Hepatocyte (in vitro differentiated cells): ENCODE measurements around the gene IQCB1. TPM values are rescaled to one million over a fixed set of nuclear protein-coding genes. Genes with fewer than 3 reads are reported as not detected.

Source experiments
- DNase-seq: peaks from one replicate; pipeline ENCODE4 v3.0.0-alpha.2; 2016; ENCODE audit warnings: low spot score
- H2AFZ ChIP-seq: fragments of 200-600 bp; sonication (generic); 2 replicates; pipeline ENCODE4 v1.6.0; 2016; ENCODE audit warnings: antibody characterized with exemption, mild to moderate bottlenecking
- H3K27ac ChIP-seq: fragments of 200-600 bp; sonication (generic); 2 replicates; pipeline ENCODE4 v1.5.1; 2016; ENCODE audit warnings: mild to moderate bottlenecking
- H3K27me3 ChIP-seq: fragments of 200-600 bp; sonication (generic); 2 replicates; pipeline ENCODE4 v1.6.1; 2016
- H3K36me3 ChIP-seq: fragments of 200-600 bp; sonication (generic); replicated peaks from 2 replicates; pipeline ENCODE4 v1.5.1; 2016; ENCODE audit warnings: low read depth; ENCODE audit not compliant: insufficient read depth
- H3K4me1 ChIP-seq: fragments of 200-600 bp; sonication (generic); 2 replicates; pipeline ENCODE4 v1.5.1; 2016; ENCODE audit warnings: mild to moderate bottlenecking, moderate library complexity; ENCODE audit not compliant: insufficient read depth
- H3K4me2 ChIP-seq: fragments of 200-600 bp; sonication (generic); 2 replicates; pipeline ENCODE4 v1.6.0; 2016
- H3K4me3 ChIP-seq: fragments of 200-600 bp; sonication (generic); 2 replicates; pipeline ENCODE4 v1.5.1; 2016; ENCODE audit warnings: mild to moderate bottlenecking
- H3K79me2 ChIP-seq: fragments of 200-600 bp; sonication (generic); 2 replicates; pipeline ENCODE4 v1.6.0; 2017; ENCODE audit warnings: mild to moderate bottlenecking
- H3K9me2 ChIP-seq: fragments of 200-600 bp; sonication (generic); replicated peaks from 2 replicates; pipeline ENCODE4 v1.6.0; 2017; ENCODE audit warnings: mild to moderate bottlenecking; ENCODE audit not compliant: insufficient read depth
- H3K9me3 ChIP-seq: fragments of 200-600 bp; sonication (generic); 2 replicates; pipeline ENCODE4 v1.5.1; 2016; ENCODE audit warnings: low read depth, mild to moderate bottlenecking
- H4K20me1 ChIP-seq: fragments of 200-600 bp; sonication (generic); 2 replicates; pipeline ENCODE4 v1.6.0; 2016; ENCODE audit warnings: mild to moderate bottlenecking; ENCODE audit not compliant: insufficient read depth, poor library complexity, severe bottlenecking
- EZH2 ChIP-seq: fragments of 200-600 bp; sonication (generic); IDR thresholded peaks from 2 replicates; pipeline ENCODE4 v1.6.1; 2016; ENCODE audit warnings: antibody characterized with exemption, mild to moderate bottlenecking, borderline replicate concordance
- EZH2phosphoT487 ChIP-seq: fragments of 200-600 bp; sonication (generic); IDR thresholded peaks from one replicate; pipeline ENCODE4 v1.6.1; 2018; ENCODE audit warnings: antibody characterized with exemption, mild to moderate bottlenecking, low read depth, moderate library complexity; ENCODE audit not compliant: unreplicated experiment, severe bottlenecking
- WGBS: methylation state at CpG from one replicate; pipeline ENCODE4 v1.1.6; 2016; ENCODE audit warnings: low lambda C conversion rate; ENCODE audit errors: missing lambda C conversion rate; 5-methylcytosine and 5-hydroxymethylcytosine counted together
- polyA plus RNA-seq: library from polyadenylated mRNA; unstranded; fragments of >200 nt; fragmentation: Nextera tagmentation; extraction: Ambion mirVana; gene quantifications from 2 replicates; pipeline ENCODE4 v1.2.1, GENCODE V29; 2016
- total RNA-seq: library from RNA; depleted of rRNA; stranded (reverse); fragments of >200 nt; gene quantifications from 2 replicates; pipeline ENCODE4 v1.2.3, GENCODE V29; 2014
- TF ChIP-seq, protein P1 (sequence below): fragments of 200-600 bp; sonication (generic); IDR thresholded peaks from 2 replicates; pipeline ENCODE4 v1.5.1; 2016; ENCODE audit warnings: antibody characterized with exemption, mild to moderate bottlenecking; ENCODE audit not compliant: poor library complexity

The IQCB1 gene
- total and polyA plus RNA-seq, 2 experiments from 2014 or later, result 14.4 to 24.1 TPM

DNA sequence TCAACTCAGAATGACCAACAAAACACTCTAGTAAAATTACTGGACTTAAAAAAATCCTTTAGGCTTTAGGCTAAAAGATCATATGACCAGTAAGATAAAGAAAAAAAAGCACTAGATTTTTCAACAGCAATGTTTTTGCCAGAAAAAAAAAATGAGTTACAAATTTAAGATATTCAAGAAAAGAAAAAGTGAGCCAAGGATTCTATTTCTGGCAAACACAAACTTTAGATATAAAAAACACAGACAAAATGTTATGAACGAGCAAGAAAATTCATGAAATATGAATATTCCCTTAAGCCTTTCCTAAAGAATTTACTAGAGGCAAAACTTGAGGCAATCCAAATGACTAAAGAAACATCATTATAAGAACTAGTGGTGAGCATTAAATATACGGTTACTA, 94.0 kb downstream of the IQCB1 start:
- Histone ChIP-seq H3K27ac (no peak overlapping the region), H3K27me3 (no peaks in the 10 kb centered on the region), H3K79me2 (peaks cover 98% of the 10 kb centered on the region), H2AFZ (no peak overlapping the region), H3K36me3 (no peaks in the 10 kb centered on the region), H3K9me2 (no peaks in the 10 kb centered on the region), H4K20me1 (peaks cover 78% of the 10 kb centered on the region), H3K4me2 (no peak overlapping the region), H3K9me3 (no peaks in the 10 kb centered on the region), H3K4me3 (no peak overlapping the region), H3K4me1 (no peaks in the 10 kb centered on the region)
- no peak for DNase-seq
- TF ChIP-seq, protein P1, sequence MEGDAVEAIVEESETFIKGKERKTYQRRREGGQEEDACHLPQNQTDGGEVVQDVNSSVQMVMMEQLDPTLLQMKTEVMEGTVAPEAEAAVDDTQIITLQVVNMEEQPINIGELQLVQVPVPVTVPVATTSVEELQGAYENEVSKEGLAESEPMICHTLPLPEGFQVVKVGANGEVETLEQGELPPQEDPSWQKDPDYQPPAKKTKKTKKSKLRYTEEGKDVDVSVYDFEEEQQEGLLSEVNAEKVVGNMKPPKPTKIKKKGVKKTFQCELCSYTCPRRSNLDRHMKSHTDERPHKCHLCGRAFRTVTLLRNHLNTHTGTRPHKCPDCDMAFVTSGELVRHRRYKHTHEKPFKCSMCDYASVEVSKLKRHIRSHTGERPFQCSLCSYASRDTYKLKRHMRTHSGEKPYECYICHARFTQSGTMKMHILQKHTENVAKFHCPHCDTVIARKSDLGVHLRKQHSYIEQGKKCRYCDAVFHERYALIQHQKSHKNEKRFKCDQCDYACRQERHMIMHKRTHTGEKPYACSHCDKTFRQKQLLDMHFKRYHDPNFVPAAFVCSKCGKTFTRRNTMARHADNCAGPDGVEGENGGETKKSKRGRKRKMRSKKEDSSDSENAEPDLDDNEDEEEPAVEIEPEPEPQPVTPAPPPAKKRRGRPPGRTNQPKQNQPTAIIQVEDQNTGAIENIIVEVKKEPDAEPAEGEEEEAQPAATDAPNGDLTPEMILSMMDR, result no peak
- TF ChIP-seq EZH2 (no peak), EZH2phosphoT487 (no peak)
- 97% methylated on average over 2 of the region's 2 CpGs for WGBS

DNA sequence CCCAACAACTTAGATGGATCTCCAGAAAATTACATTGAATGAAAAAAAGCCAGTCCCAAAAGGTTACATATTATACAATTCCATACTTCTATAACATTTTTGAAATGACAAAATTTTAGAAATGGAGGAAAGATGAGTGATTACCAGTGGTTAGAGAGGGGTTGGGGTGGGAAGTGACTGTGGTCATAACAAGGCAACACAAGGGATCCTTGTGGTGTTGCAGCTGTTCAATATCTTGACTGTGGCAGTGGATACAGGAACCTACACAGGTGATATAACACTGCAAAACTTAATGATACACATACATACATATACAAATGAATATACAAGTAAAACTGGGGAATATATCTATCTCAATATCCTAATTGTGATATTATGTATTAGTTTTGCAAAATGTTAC, 95.0 kb downstream of the IQCB1 start:
- DNase-seq, result no peak
- Histone ChIP-seq H3K4me1 (no peaks in the 10 kb centered on the region), H2AFZ (no peak overlapping the region), H3K27me3 (no peaks in the 10 kb centered on the region), H3K36me3 (no peaks in the 10 kb centered on the region), H3K9me3 (no peaks in the 10 kb centered on the region), H3K79me2 (peaks cover 100% of the 10 kb centered on the region), H3K4me2 (no peak overlapping the region), H3K9me2 (no peaks in the 10 kb centered on the region), H3K27ac (no peak overlapping the region), H4K20me1 (peaks cover 76% of the 10 kb centered on the region), H3K4me3 (no peak overlapping the region)
- TF ChIP-seq, protein P1, result no peak
- TF ChIP-seq EZH2 (no peak), EZH2phosphoT487 (no peak)

DNA sequence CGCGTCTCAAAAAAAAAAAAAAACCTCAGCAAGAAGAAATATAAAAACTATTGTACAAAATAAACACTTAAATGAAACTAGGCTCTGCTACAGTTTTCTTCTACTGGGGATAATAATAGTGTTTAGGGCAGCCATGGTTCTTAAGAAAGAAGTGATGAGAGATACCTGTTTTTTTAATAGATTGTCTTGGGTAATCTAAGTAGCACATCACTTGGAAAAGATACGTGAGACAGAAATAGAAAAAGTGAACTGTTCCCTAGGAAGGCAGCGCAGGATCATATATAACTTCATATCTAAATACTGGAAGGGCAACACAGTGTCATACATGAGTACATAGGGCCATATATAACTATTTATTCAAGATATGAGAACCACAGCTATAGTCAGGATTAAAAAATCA, 97.2 kb downstream of the IQCB1 start:
- no peaks in the 10 kb centered on the region for H3K9me2 ChIP-seq
- H3K9me3 ChIP-seq, result no peaks in the 10 kb centered on the region
- WGBS, result 98% methylated on average over 4 of the region's 4 CpGs
- H2AFZ ChIP-seq, result no peak overlapping the region
- H3K4me3 ChIP-seq, result no peak overlapping the region
- DNase-seq, result no peak
- TF ChIP-seq EZH2, result no peak
- H3K79me2 ChIP-seq, result peaks cover 98% of the 10 kb centered on the region
- no peak overlapping the region for H3K27ac ChIP-seq
- no peaks in the 10 kb centered on the region for H3K27me3 ChIP-seq
- H4K20me1 ChIP-seq, result peaks cover 71% of the 10 kb centered on the region
- no peak overlapping the region for H3K4me2 ChIP-seq
- H3K36me3 ChIP-seq, result no peaks in the 10 kb centered on the region
- H3K4me1 ChIP-seq, result no peaks in the 10 kb centered on the region

DNA sequence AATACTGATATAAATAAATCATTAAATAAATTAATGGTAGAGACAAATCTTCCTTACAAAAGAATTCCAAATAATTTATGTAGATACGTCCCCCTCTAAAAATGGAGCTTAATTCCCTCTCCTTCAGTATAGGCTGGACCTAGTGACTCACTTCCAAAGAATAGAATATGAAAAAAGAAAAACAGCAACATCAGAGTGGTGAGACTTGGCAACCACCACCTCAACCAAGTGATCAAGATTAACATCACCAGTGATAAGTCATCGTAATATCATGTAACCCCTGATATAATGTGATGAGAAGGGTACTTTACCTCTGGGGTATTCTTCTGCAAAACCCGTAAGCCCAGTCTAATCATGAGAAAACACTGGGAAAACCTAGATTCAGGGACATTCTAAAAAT, 98.7 kb downstream of the IQCB1 start:
- WGBS, result 98% methylated on average over 3 of the region's 3 CpGs
- Histone ChIP-seq H3K9me3 (no peaks in the 10 kb centered on the region), H3K27me3 (no peaks in the 10 kb centered on the region), H3K4me1 (peaks cover 6% of the 10 kb centered on the region), H3K4me3 (no peak overlapping the region), H3K27ac (no peak overlapping the region), H4K20me1 (peaks cover 72% of the 10 kb centered on the region), H3K4me2 (no peak overlapping the region), H3K79me2 (peaks cover 98% of the 10 kb centered on the region), H3K9me2 (no peaks in the 10 kb centered on the region), H2AFZ (no peak overlapping the region), H3K36me3 (no peaks in the 10 kb centered on the region)
- no peak for DNase-seq
- no peak for TF ChIP-seq EZH2phosphoT487
- no peak for TF ChIP-seq EZH2
- TF ChIP-seq, protein P1, result no peak
